22Rv1 (cell line): ENCODE results near the gene CSRP2.

Experiments used
- H3K27ac ChIP-seq: fragments of 450-650 bp; 2 replicates; pipeline ENCODE4 v1.5.1; 2017
- ZFX ChIP-seq: fragments of 450-650 bp; IDR thresholded peaks from 2 replicates; pipeline ENCODE4 v1.6.1; 2017; ENCODE audit warnings: antibody characterized with exemption, borderline replicate concordance
- TF ChIP-seq, protein P1 (sequence below): fragments of 450-650 bp; IDR thresholded peaks from 2 replicates; pipeline ENCODE4 v1.5.1; 2017; ENCODE audit warnings: mild to moderate bottlenecking

CSRP2 gene

DNA sequence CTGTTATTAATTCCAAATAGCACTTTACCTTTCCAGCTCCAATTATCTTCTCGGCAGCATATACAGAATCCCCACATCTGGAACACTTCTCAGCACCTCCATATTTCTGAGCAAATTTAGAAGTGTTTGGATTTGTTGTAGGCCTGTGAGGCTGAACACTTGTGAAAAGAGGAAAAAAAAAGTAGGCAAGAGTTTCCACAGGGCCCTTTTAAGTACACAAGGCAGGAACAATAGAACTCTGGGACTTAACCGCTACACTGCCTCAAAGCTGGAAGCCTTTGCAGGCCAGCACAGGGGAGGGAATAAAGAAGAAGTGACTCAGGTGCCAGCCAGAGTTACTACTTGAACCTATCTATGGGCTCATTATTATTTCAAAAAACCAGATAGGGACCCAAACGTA lies 18.6 kb downstream of the CSRP2 start:
- TF ChIP-seq ZFX: no peak
- TF ChIP-seq, protein P1, sequence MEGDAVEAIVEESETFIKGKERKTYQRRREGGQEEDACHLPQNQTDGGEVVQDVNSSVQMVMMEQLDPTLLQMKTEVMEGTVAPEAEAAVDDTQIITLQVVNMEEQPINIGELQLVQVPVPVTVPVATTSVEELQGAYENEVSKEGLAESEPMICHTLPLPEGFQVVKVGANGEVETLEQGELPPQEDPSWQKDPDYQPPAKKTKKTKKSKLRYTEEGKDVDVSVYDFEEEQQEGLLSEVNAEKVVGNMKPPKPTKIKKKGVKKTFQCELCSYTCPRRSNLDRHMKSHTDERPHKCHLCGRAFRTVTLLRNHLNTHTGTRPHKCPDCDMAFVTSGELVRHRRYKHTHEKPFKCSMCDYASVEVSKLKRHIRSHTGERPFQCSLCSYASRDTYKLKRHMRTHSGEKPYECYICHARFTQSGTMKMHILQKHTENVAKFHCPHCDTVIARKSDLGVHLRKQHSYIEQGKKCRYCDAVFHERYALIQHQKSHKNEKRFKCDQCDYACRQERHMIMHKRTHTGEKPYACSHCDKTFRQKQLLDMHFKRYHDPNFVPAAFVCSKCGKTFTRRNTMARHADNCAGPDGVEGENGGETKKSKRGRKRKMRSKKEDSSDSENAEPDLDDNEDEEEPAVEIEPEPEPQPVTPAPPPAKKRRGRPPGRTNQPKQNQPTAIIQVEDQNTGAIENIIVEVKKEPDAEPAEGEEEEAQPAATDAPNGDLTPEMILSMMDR: no peak

DNA sequence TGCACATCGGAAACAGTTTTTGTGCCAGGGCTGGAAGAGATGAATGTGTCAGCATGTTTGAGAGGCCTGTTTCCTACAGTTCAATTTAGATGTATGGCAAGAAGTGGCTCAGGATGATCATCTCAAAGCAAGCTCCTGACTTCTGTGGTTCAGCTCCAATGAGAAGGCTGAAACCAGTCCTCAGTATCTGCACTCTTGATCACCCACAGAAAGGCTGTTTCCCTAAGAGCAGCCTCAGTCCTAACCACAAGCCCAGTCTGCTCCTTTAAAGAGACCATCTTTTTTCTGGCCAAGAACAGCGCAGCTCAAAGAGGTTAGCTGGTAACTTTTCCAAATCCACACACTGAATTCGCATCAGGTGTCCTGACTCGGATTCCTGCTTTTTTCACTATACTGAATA lies 19.2 kb downstream of the CSRP2 start:
- no peak for TF ChIP-seq ZFX
- TF ChIP-seq, protein P1: no peak
- H3K27ac ChIP-seq: no peak overlapping the region

More for the DNA sequence above, 18.6 kb downstream of the CSRP2 start:
- no peak overlapping the region for H3K27ac ChIP-seq

DNA sequence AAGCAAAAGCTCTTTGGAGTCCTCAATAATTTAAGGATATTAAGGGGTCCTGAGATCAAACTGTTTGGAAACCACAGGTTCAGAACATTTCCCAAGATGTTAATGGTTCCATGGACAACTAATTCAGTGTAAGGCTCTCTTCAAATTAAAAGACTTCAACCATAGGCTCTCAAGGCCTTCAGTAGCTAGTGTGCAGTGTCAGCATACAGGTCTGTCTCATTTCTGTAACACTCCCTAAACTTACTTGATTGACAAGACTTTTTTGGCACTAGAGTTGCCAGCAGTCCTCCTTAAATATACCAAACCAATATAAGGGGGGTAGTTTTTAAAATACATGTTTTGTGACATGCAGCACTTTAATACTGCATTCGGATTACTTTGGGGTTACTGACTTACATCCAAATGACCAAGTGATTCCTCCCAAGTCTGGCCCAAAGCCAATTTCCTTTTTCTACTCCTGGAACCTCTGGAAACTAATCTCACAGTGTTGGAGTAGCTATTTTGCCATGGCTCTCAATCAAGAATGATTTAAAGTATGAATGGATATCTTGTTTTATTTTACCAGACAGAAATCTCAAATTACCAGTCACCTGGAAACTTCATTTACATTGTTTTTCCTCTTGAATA lies 22.7 kb downstream of the CSRP2 start:
- TF ChIP-seq, protein P1: no peak
- TF ChIP-seq ZFX: no peak
- H3K27ac ChIP-seq: no peak overlapping the region

DNA sequence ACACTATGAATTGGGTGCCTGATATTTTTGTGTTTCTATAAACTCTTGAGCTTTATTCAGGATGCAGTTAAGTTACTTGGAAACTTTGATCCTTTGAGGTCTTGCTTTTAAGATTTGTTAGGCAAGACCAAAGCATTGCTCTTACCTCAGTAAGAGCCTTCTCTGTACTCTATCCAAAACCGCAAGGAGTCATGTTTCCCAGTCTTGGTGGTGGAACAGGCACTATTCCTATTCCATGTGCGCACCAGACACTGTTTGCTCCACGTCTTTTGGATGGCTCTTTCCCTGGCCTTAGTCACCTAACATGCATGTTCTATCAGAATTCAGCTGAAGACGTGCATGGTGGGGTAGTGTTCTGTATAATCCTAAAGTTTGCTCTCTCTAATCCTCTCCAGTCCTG lies 23.5 kb downstream of the CSRP2 start:
- TF ChIP-seq, protein P1: no peak
- no peak for TF ChIP-seq ZFX
- H3K27ac ChIP-seq: no peak overlapping the region

DNA sequence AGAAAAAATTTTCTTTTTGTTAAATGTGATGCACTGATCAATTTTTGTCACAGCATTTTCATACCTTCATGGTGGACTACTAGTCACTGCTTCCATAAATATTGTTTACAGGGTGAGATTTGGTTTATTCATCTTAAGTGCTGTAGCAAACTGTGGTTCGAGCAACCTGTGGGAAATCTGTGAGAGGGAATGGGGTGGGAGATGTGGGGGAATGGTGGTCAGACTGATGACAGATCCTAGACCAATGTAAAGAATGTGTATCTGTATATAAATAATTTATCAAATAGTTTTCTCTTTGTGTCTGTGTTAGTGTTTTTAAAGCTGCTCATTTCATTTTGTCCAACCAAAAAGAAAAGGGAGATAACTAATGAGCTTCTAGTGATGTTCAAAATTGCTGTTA lies 26.7 kb downstream of the CSRP2 start:
- H3K27ac ChIP-seq: no peak overlapping the region
- TF ChIP-seq ZFX: no peak

DNA sequence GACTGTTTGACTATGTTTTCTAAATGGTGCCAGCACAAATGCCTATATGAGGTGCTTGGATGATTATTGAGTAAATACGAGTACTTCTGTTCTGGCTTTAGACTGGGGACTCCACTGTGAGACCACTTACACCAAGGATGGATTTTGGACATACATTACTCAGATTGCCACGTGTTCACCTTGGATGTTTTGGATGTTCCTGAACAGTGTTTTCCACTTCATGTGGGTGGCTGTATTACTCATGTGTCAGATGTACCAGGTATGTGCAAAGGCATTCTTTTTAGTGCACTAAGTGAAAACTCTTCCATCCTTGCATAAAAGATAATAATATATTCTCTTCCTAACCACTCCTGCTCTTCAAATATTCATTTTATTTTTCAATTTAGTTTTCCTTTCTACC lies 30.7 kb downstream of the CSRP2 start:
- TF ChIP-seq ZFX: no peak
- TF ChIP-seq, protein P1: no peak
- no peak overlapping the region for H3K27ac ChIP-seq

DNA sequence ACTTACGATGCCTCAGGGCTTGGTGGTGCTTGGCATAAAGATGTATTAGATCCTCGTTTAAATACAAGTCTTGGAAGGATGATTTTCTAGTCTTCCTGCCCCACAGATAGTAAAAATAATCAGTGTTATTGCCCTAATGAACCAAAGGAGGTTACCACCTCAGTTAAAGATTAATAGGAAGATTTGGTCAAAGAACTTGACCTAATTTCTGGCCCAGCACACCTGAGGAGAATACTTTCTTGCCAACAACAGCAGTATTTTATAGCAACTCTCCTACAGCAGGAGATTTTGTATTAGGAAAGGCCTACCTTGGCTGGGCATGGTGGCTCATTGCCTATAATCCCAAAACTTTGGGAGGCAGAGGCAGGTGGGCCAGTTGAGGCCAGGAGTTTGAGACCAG lies 31.6 kb downstream of the CSRP2 start:
- TF ChIP-seq, protein P1: no peak
- H3K27ac ChIP-seq: no peak overlapping the region

DNA sequence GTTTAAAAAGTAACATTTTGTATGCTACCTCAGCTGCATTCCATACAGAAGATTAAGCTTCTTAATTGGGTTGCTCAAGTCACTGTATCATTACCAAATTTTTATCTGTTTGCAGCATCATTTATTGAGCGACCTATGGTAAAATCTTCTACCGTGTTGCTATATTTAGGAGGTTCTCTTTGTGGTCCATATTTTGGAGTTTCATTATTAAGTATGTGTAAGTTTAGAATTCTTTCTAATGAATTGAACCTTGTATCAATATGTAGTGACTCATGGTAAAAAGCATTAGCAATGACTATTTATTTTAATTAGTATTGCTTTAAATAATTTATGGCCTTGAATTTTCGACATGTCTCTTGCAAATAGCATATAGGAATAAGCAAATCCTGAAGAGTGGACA lies 42.2 kb downstream of the CSRP2 start:
- H3K27ac ChIP-seq: no peak overlapping the region
- TF ChIP-seq, protein P1: no peak
- no peak for TF ChIP-seq ZFX
